GM10248 (cell line): Measurements from ENCODE around the gene RNASEH1.

Source experiments
- CTCF ChIA-PET: fragments of 300-600 bp; sonication (Branson Sonifier 250); formaldehyde crosslinking; extraction: SDS; loops from one replicate; lab custom pipeline; 2021; ENCODE audit warnings: antibody characterized with exemption; lab: Yijun Ruan, JAX
- POLR2A ChIA-PET: fragments of 350-650 bp; sonication (Branson Sonifier 250); formaldehyde crosslinking; extraction: SDS; loops from one replicate; lab custom pipeline; 2020; ENCODE audit warnings: antibody characterized with exemption; lab: Yijun Ruan, JAX
- DNase-seq: peaks from one replicate; pipeline ENCODE4 v3.0.0; 2012; ENCODE audit errors: extremely low spot score
- CTCF ChIP-seq: IDR thresholded peaks from 2 replicates; pipeline ENCODE4 v1.5.1; 2012; ENCODE audit warnings: mild to moderate bottlenecking, low read depth; ENCODE audit errors: extremely low read depth, missing control alignments, control extremely low read depth

Gene RNASEH1

DNA sequence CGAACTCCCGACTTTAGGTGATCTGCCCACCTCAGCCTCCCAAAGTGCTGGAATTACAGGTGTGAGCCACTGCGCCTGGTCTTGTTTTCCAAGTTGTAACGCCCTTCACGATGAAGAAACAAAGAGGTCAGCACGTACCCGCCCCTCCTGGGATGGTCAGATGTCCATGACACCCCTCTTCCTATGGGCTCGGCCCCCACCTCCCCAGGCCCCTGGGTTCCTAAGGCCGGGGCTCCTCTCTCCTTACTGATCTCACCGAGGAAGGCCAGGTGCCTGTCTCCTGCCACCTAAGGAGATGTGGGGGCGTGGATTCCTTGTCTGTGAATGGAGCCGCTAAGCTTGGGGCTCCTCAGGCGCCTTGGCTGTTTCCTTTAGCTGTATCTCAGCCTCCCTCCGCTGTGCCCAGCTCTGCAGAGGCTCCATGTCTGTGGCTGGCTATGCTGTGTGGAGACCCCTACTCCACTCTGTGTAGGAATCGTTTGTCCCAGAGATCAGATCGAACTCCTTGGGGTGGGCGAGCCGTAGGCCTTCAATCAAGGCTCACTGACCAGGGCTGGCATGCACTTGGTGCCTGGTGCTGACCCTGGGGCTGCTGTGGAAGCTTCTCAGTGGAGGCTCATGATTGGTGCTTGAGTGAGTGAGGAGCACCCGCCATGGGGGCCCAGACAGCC is 45.5 kb upstream of the RNASEH1 start:
- no peak for TF ChIP-seq CTCF
- POLR2A ChIA-PET, result no interaction called here
- DNase-seq, result no peak
- CTCF ChIA-PET, result interaction anchor here (1.7 kb wide), 1 partner anchor 23 kb away, joined by 3 read pairs; no protein-coding TSS in a partner anchor

DNA sequence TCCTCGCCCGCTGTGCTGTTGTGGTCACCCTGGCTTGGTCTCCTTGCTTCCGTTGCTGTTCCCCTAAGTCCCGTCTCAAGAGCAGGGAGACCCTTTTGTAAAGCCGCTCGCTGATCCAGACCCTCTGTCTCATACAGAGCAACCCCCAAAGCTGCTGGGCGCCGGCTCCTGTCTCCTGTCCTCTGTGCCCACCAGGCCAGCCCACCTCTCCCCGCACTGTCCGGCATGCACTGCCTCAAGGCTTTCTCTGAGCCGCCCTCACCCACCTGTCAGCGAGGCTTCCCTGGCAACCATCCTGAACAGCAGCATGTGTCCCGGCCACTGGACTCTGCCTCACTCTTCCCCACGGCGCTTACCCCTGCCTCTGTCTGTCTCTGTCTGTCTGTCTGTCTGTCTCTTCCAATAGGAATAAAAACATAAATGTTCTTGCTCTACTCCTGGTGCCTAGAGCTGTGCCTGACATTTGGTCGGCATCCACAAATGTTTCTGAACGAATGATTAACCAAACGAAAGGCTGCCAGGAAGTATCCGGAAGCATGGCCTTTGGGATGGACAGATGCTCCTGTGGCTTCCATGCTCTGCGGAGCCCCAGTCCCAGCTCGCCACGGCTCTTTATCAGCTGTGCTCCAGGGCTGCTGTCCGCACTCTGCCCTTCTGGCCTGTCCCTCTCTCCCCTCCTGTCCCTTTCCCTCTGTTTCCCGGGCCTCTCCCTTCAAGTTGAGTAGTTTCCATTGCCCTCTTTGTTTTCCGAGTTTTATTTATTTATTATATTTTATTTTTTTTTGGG is 44.6 kb upstream of the RNASEH1 start:
- CTCF ChIA-PET, result interaction anchor here (1.5 kb wide), 1 partner anchor 16 kb away, joined by 5 read pairs; no protein-coding TSS in a partner anchor
- DNase-seq, result no peak

GRCh38 chr2:3601561-3602271 is 43.6 kb upstream of the RNASEH1 start:
- CTCF ChIA-PET, result interaction anchor here (1.5 kb wide), 1 partner anchor 15 kb away, joined by 5 read pairs; no protein-coding TSS in a partner anchor
- no peak for DNase-seq
- POLR2A ChIA-PET, result no interaction called here

More for the DNA sequence above, 44.6 kb upstream of the RNASEH1 start:
- POLR2A ChIA-PET, result no interaction called here
- TF ChIP-seq CTCF, result no peak

DNA sequence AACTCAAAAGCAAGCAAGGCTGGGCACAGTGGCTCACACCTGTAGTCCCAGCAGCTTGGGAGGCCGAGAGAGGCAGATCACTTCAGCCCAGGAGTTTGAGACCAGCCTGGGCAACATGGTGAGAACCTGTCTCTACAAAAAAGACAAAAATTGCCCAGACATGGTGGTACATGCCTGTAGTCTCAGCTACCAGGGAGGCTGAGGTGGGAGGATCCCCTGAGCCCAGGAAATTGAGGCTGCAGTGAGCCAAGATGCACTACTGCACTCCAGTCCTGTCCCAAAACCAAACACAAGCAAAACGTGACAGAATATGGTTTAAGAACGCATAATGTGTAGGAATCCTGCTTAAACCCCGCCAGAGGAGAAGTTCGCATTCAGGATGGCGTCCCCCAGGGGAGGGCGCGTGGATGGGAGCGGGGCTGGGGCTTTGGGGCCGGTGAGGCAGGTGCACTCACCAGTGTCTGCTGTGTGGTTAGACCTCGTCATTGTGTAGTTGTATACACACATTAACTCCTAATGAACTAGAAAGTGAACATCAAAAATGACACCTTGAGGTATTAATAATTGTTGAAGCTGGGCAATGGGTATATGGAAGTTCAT is 42.2 kb upstream of the RNASEH1 start:
- DNase-seq, result no peak
- ChIA-PET POLR2A (interaction anchor here (0.6 kb wide), 3 partner anchors 12 to 245 kb away, joined by 3 read pairs; no protein-coding TSS in a partner anchor), CTCF (interaction anchor here (1.0 kb wide), 1 partner anchor 10 kb away, joined by 3 read pairs; no protein-coding TSS in a partner anchor)
- no peak for TF ChIP-seq CTCF

More at GRCh38 chr2:3601561-3602271, 43.6 kb upstream of the RNASEH1 start:
- no peak for TF ChIP-seq CTCF

DNA sequence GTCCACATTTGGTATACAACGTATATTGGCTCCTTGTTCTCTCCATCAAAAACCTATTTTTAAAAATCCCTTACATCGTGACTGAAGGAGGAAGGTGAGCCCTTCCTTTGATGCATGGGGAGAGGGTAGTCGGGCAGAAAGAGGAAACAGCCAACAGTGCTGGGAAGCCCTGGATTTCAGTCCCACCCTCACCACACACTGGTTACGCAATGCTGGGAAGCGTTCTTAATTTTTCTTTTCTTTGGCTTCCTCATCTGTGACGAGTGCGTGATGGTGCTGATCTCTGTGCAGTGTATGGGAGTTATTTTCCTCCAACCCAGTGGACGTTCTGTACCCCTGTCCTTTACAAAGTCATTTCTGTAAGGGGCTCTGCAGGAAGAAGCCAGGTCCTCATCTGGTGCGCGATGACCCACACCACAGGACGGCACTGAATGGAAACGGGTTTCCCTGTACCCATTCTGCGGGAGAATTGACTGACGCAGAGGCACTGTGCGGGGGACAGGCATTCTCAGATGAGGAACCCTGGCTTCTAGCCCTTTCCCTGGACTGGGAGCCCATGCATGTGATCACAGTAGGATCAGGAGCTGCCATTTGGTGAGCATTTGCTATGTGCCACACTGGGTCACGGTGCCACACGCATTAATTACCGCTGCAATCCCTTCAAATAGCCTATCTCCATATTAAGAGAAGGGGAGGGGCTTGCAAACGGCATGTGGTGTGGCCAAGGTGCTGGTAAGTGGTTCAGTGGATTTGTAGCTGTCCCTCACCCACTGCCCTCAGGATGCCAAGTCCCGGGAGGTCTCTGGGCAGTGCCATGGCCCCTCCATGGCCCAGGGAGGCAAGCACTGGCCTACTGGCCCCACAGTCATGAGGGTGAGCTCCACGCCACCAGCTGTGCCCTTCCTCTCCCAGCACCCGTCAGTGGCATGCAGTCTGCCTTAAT is 41.0 kb upstream of the RNASEH1 start:
- no peak for DNase-seq
- CTCF ChIA-PET, result interaction anchor here (0.7 to 1.0 kb wide), 3 partner anchors 11 to 53 kb away, joined by 3 read pairs; no protein-coding TSS in a partner anchor
- POLR2A ChIA-PET, result interaction anchor here (0.6 kb wide), 1 partner anchor 47 kb away, joined by 3 read pairs; no protein-coding TSS in a partner anchor
- TF ChIP-seq CTCF, result no peak
